GM18505 (cell line): ENCODE measurements around the gene FCHO2.

Experiments
- ATAC-seq: cut with Tn5 transposase; IDR thresholded peaks from one replicate; pipeline ENCODE4 v1.9.1; 2021; ENCODE audit not compliant: unreplicated experiment
- POLR2A ChIP-seq: IDR thresholded peaks from 4 replicates; pipeline ENCODE4 v1.6.1; 2011; ENCODE audit warnings: borderline replicate concordance; ENCODE audit not compliant: insufficient read depth, insufficient read length; ENCODE audit errors: extremely low read depth

Gene FCHO2

GRCh38 chr5:73095564-73096238, 139.9 kb downstream of the FCHO2 start:
- no peak for ATAC-seq

GRCh38 chr5:73096239-73096575, 140.4 kb downstream of the FCHO2 start:
- no peak for TF ChIP-seq POLR2A
- no peak for ATAC-seq

More at GRCh38 chr5:73095564-73096238, 139.9 kb downstream of the FCHO2 start:
- no peak for TF ChIP-seq POLR2A

GRCh38 chr5:73097740-73098139, 141.9 kb downstream of the FCHO2 start:
- no peak for ATAC-seq
- no peak for TF ChIP-seq POLR2A

- no peak for ATAC-seq
- TF ChIP-seq POLR2A: no peak
Observed at GRCh38 chr5:73100109-73100508, 144.3 kb downstream of the FCHO2 start.

- no peak for TF ChIP-seq POLR2A
Observed at GRCh38 chr5:73103870-73104299, 148.0 kb downstream of the FCHO2 start.

GRCh38 chr5:73104326-73104725, 148.5 kb downstream of the FCHO2 start:
- no peak for TF ChIP-seq POLR2A
- no peak for ATAC-seq

More at GRCh38 chr5:73103870-73104299, 148.0 kb downstream of the FCHO2 start:
- no peak for ATAC-seq

GRCh38 chr5:73106335-73106734, 150.5 kb downstream of the FCHO2 start:
- no peak for TF ChIP-seq POLR2A
- ATAC-seq: no peak

- TF ChIP-seq POLR2A: no peak
- ATAC-seq: no peak
Observed at GRCh38 chr5:73110190-73110589, 154.3 kb downstream of the FCHO2 start.

- no peak for TF ChIP-seq POLR2A
- no peak for ATAC-seq
Observed at GRCh38 chr5:73111536-73111935, 155.7 kb downstream of the FCHO2 start.

- ATAC-seq: no peak
- no peak for TF ChIP-seq POLR2A
Observed at GRCh38 chr5:73112359-73112758, 156.5 kb downstream of the FCHO2 start.

GRCh38 chr5:73114044-73114688, 158.3 kb downstream of the FCHO2 start:
- TF ChIP-seq POLR2A: no peak
- ATAC-seq: no peak

- TF ChIP-seq POLR2A: no peak
Observed at GRCh38 chr5:73115399-73116051, 159.7 kb downstream of the FCHO2 start.

GRCh38 chr5:73116506-73116905, 160.7 kb downstream of the FCHO2 start:
- ATAC-seq: no peak
- TF ChIP-seq POLR2A: no peak

More at GRCh38 chr5:73115399-73116051, 159.7 kb downstream of the FCHO2 start:
- ATAC-seq: no peak
